Measurements from ENCODE around the gene SAP30.

Gene SAP30

GRCh38 chr4:173367946-173368345 lies 2.8 kb upstream of the SAP30 start:
- DNase-seq = no peak

DNA sequence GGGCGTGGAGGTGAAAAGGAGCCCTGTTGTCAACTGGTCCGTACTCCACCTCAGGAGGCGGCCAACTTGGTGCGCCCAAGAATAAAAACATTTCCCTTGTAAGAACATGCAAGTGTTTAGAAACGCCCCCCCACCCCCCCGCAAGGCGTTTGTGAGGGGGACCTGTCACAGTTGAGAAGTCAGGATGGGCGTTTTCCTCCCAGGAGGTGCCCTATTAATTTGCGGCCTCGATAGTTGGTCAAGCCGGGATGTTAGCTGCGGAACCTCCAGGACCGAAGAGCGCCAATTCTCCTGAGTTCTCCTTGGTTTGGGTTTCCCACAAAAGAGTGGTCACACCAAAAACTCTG lies 651 bp upstream of the SAP30 start:
- no peak for DNase-seq

GRCh38 chr4:173371292-173372192 lies 788 bp downstream of the SAP30 start:
- DNase-seq = peak; percentile 24 to 90 (median 81)

DNA sequence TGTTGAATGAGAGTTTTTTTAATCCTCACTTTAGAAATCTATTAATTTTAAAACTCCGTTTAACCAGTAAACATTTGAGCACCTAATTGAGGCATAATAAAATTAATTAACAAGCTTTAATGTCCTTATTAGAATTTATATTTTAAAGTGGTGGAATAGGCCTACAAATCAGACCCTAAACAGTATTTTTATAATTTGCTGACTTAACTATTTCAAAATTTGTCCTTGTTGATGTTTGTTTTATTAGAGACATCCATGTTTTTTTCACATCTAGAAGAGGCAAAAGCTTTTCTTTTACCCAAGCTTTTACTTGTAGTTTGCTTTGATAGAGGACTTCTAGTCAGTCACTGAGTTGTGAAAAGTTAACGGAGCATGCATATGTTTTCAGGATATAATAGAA lies 3.8 kb downstream of the SAP30 start:
- no peak for DNase-seq

DNA sequence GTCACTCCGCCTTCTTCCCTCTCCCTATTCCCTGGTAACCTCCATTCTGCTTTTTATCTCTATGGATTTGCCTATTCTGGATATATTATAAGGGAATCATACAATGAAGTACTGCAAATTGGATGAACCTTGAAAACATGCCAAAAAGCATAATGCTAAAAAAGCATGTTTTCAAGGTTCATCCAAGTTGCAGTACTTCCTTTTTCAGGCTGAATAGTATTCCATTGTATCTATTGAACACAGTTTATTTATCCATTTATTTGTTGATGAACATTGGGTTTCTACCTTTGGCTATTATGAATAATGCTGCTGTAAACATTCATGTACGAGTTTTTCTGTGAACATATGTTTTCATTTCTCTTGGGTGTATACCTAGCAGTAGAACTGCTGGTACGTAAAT lies 9.2 kb downstream of the SAP30 start:
- no peak for DNase-seq

- DNase-seq = no peak
Measured at GRCh38 chr4:173380987-173381386, 10.2 kb downstream of the SAP30 start.

DNA sequence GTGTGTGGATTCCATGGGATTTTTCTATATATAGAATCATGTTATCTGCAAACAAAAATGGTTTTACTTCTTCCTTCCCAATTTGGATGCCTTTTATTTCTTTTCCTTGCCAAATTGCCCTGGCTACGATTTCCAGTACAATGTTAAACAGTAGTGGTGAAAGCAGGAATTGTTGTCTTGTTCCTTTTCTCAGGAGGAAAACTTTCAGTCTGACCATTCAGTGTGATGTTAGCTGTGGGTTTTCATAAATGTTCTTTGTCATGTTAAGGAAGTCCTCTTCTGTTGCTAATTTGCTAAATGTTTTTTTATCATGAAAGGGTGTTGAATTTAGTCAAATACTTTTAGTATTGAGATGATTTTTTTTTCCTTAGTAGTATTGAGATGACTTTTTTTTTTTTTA lies 10.9 kb downstream of the SAP30 start:
- DNase-seq = no peak

DNA sequence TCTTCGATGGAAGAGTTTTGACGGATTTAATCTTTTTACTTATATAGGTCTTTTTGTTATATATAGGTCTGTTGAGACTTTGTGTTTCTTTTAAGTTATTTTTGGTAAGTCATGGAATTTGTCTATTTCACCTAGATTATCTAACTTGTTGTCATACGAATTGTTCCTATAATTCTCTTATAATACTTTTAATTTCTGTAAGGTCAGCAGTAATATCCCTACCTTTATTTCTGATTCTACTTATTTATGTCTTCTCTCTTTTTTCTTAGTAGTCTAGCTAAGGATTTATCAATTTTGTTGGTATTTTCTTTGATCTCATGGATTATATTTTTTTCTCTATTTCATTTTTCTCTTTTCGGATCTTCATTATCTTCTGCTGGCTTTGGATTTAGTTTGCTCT lies 11.6 kb downstream of the SAP30 start:
- no peak for DNase-seq

- DNase-seq = no peak
Measured at GRCh38 chr4:173386751-173387150, 16.0 kb downstream of the SAP30 start.

DNA sequence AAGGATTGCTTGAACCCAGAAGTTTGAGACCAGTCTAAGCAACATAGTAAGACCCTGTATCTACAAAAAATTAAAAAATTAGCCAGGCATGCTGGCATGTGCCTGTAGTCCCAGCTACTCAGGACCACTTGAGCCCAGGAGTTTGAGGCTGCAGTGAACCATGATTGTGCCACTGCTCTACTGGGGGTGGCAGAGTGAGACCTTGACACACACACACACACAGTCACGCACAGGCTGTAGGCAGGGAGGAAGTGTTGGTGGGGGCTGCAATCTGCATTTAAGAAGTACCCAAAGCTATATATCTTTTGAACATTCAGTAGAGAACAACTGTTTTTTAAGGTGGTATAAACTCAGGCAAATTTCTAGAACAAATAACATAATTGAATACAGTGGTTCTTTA lies 20.9 kb downstream of the SAP30 start:
- DNase-seq = no peak

- DNase-seq = no peak
Measured at GRCh38 chr4:173397604-173398003, 26.9 kb downstream of the SAP30 start.

DNA sequence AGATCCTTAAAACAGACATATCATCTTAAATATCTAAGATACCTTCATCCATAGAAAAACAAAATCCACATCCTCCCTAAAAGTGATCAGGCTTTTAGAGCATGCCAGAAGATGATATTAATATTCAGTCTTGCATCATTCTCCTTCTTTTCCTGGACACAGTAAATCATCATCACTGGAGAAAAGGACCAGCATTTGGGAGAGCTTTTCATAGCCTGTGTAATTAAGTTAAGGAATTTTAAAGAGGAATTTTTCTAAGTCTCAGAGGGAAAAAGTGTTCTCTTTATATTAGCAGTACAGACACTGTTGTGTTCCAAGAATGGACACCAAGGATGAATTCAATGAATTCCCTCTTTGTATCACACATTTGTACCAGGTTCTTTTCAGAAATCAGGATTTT lies 27.5 kb downstream of the SAP30 start:
- DNase-seq = no peak

DNA sequence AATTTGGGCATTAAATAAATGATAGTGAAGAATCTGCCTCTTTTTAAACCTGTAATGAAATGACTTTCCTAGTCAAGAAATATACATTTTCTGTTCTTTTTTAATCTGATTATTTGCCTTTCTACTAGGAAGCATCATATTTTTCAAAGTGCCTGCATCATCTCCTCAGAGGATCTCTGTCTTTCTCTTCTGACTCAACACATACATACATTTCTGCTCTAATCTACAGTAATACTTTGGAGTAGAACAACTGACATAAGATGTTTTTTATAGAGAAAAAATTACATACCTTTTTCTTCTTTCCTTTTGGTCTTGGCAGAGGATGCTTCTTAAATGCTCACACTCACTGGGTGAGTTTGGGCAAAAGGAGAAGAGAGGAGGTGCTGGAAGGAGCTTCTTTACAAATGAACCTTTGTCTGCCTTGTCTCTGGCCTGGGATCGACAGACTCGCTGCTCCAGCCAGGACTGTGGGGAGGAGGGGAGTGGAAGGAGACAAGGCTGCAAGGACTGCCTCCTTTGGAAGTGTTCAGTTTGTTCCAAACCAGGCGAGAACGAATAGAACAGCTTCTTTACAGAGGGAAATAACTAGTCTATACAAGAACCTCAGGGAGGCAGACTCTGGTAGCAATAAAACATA lies 28.1 kb downstream of the SAP30 start, which contains the start of gene SCRG1:
TSS of gene SCRG1 (minus strand) at position 338 of the 637 bp plus-strand sequence. CDS start 7,702 bp downstream, outside the sequence.
- DNase-seq = no peak

DNA sequence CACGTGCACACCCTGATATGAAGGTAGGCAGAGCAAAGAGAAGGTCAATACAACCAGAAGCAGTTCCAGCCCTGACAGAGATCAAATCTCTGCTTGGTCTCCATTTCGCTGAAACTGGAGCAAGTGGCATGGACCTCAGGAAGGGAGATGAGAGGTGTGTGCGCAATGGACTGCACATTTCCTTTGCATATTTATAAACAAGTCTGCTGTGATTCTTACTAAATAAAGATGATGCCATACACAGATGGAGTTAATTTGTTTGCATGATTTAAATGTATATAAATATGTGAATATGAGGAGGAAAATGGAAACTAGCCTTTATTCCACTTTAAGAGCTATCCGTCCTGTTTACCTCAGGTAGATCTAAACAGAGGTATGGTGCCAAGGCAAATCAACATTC lies 30.3 kb downstream of the SAP30 start:
- no peak for DNase-seq

DNA sequence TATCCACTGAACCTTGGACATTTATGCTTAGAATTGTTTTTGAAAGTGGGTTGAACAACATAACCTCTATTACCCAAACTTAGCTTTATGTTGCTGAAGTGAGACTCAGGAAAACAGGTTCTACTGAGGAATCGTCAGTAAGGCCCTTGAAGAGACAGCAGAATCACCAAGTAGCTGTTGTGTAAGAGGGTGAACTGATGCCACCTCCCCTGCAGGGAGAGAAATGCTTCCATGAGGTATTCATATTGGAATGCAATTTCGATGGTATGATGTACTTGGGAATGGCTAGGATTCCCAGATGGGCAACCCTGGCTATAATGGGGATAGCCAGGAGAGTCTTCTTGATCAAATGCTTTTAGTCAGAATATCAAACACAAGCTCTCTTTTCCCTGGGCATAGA lies 32.3 kb downstream of the SAP30 start:
- DNase-seq = no peak

DNA sequence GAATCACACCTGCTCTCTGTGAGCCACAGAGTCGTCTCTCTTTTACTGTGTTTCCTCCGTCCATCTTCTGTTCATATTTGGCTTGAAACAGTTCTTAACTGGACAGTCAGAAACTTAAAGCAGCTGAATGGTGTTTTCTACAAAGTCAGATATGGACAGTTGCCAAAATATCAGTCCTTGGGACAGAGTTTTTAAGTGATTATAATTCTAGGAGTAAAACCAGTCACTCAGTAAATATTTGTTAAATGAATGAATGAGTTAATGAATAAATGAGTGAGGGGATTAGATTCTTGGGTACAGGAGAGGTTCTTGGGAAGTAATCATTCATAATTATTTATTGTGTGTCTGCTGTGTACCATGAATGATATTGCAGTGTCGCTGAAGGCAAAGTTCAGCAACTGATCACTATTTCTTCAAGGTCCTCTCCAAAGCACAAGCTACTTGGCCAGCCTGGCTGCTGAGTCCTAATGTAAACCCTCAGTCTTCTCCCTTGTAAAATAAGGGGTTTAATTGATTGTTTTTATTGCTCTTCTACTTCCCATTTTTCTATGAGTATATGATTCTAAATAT lies 33.6 kb downstream of the SAP30 start:
- no peak for DNase-seq

DNA sequence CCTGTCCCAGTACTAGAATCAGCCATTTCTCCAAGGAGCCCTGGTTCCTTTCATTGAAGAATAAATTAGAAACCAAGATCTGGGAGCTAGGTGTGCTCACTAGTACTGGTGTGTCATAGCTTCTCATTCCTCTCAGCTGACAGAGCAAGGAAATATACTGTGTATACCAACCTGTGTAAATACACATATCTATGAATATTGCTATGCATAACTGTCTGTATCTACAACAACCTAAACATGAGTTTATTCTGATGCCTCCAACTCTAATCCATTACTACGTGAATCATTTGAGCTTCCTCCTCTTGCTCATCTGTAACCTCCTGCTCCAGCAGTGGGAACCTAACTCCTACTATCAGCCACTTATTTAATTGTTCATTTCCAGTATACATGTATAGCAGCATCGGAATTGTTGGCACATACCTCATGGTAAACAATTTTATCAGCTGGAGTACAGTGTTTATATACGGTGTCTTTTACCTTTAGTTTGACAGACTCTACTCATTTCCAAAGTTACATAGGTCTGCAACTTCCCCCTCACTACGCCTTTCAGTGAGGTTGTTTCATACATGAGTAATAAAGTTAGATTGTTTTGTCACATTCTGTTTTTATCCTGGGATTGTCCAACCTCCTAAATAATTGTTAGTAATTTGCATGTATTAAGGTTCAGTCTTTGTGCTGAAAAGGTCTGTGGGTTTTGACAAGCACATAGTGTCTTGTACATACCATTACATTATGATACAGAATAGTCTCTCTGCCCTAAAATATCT lies 35.3 kb downstream of the SAP30 start:
- DNase-seq = no peak

GRCh38 chr4:173410079-173410478 lies 39.3 kb downstream of the SAP30 start:
- DNase-seq = no peak

GRCh38 chr4:173411106-173411693 lies 40.4 kb downstream of the SAP30 start:
- DNase-seq = no peak

DNA sequence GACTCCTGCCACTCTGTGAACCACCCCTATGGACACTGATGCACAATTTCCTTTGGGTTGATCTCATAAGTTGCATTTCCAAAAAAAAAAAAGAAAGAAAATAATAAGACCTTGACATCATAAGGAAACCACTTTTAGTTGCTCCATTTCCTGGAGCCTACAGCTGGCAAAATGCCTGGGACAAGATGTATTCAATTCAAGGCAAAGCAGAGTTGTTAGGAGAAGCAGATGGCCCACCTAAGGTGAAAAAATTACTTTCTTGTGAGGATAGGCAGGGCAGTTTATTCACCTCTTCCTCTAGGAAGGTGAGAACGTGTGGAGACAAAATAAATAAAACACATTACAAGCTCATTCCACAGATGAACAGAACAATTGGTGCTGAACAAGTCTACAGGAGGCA lies 42.3 kb downstream of the SAP30 start:
- no peak for DNase-seq

- DNase-seq = no peak
Measured at GRCh38 chr4:173414456-173414855, 43.7 kb downstream of the SAP30 start.

DNA sequence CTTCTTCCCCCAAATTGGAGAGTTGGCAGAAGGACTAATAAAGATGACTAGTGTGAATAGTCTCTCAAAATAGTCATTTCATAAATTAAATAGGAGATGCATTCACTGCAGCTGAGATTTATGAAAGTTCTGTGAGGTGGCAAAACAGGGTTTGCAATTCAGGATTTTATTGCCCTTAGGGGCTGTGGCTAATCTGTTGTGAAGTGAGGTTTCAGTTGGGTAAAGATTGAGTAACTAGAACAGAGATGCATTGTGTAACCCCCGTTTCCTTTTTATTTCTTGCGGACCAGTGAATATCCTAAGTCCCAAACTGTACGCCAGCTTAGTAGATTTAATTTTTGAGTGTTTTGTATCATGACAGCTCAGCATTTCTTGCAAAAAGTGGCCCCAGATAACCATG lies 44.3 kb downstream of the SAP30 start:
- no peak for DNase-seq

All from NCI-H1417 (cell line).